ES-I3 (cell line): ENCODE data around the gene MRPL40.
A peak's percentile ranks its signal among the peaks of the same experiment; 100 is the strongest.

Experiments used
- H3K36me3 ChIP-seq: 2 replicates; pipeline ENCODE4 v1.6.1; 2013; ENCODE audit warnings: mild to moderate bottlenecking, low read length, control low read depth, moderate library complexity; ENCODE audit not compliant: insufficient read depth
- H3K4me1 ChIP-seq: 2 replicates; pipeline ENCODE4 v1.6.1; 2013; ENCODE audit warnings: mild to moderate bottlenecking, control low read depth, low read length; ENCODE audit not compliant: insufficient read depth
- H3K9ac ChIP-seq: 2 replicates; pipeline ENCODE4 v1.6.1; 2013; ENCODE audit warnings: low read depth, mild to moderate bottlenecking, low read length, moderate library complexity
- H3K9me3 ChIP-seq: 2 replicates; pipeline ENCODE4 v1.6.1; 2013; ENCODE audit warnings: mild to moderate bottlenecking, low read length, moderate library complexity; ENCODE audit not compliant: control insufficient read depth, insufficient read depth

Gene MRPL40

GRCh38 chr22:19470010-19470409 is 37.7 kb downstream of the MRPL40 start:
- no peaks in the 10 kb centered on the region for H3K4me1 ChIP-seq
- H3K36me3 ChIP-seq, result peaks cover 35% of the 10 kb centered on the region
- no peaks in the 10 kb centered on the region for H3K9me3 ChIP-seq
- H3K9ac ChIP-seq, result no peak overlapping the region

DNA sequence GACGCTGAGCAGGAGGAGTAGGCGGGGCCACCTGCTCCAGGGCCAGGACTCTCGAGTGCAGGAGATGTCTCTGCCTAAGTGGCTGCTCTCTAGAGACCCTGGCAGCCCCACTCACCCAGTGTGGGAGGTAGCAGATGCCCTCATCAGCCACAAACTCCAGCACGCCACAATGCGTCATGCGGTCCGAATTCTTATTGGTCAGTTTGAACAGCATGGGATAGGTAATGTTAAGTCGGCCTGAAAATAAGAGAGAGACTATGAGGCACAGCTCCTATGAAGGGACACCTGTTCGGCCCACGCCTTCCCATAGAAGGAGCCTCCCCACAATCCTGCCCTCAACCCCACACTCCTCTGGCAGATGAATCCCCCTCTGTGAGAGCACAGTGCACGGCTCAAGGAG is 39.2 kb downstream of the MRPL40 start:
- Histone ChIP-seq H3K36me3 (peaks cover 27% of the 10 kb centered on the region), H3K9ac (no peak overlapping the region), H3K9me3 (no peaks in the 10 kb centered on the region), H3K4me1 (no peaks in the 10 kb centered on the region)

DNA sequence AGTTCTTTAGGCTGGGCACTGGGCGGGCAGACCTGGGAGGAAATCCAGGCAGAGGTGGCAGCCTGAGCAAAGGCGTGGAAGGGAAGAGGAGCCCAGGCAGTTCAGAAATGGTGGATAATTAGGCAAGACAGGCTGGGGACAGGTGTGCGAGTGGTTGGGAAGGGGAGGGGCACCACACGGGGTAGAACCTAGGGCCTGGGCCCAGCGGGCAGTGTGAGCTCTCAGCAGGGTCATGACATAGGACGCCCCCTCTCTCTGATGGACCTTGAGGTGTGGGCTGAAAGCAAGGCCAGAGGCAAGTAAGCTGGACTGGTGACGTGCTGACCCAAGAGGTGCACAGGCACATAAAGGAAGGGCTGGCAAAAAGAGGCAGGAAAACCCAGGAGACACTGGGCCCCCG is 39.9 kb downstream of the MRPL40 start:
- no peak overlapping the region for H3K9ac ChIP-seq
- no peaks in the 10 kb centered on the region for H3K4me1 ChIP-seq
- no peaks in the 10 kb centered on the region for H3K9me3 ChIP-seq
- H3K36me3 ChIP-seq, result peaks cover 22% of the 10 kb centered on the region

DNA sequence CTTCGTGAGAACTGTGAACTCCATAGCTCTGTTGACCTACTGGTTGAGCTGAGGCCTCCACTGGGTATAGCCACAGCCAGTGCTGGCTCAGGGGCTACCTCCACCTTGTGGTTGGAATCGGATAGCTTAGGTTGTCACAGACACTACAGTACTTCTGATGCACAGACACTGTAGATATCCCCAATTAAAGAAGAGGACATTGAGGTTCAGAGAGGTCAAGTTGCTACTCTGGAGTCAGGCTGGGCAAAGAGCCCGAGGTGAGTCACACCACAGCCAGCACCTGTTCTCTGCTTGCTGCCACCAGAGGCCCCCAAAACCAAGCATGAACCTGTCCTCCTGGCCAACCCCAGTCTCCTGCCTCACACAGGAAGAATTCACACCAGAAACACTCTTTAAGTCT is 41.2 kb downstream of the MRPL40 start:
- Histone ChIP-seq H3K9me3 (no peaks in the 10 kb centered on the region), H3K9ac (no peak overlapping the region), H3K36me3 (peaks cover 17% of the 10 kb centered on the region), H3K4me1 (peaks cover 3% of the 10 kb centered on the region; the same call in 1 of the 2 replicates)

DNA sequence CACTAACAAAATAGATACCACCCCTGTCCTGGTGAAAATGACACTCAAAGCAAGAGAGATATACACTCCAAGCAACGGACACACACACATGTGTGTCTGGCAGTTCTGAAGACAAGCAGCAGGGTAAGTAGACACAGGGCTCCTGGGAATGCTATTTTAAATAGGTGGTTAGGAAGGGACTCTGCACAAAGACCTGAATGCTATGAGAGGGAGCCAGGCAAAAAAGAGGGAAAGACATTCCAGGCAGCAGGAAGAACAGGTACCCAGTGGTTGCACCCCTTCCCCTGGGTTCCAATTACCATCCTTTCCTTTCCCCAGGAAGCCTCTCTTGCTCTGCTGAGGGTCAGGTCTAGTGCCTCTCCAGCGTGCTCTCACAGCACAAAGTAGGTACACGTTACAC is 43.7 kb downstream of the MRPL40 start:
- Histone ChIP-seq H3K36me3 (peaks cover 10% of the 10 kb centered on the region), H3K4me1 (peaks cover 8% of the 10 kb centered on the region; the same call in 1 of the 2 replicates), H3K9ac (no peak overlapping the region), H3K9me3 (no peaks in the 10 kb centered on the region)

- Histone ChIP-seq H3K9me3 (no peaks in the 10 kb centered on the region), H3K9ac (peak overlapping the region; percentile 74; the same call in 1 of the 2 replicates), H3K36me3 (peaks cover under 1% of the 10 kb centered on the region), H3K4me1 (peaks cover 8% of the 10 kb centered on the region; the same call in 1 of the 2 replicates)
These were observed 45.1 kb downstream of the MRPL40 start for GRCh38 chr22:19477321-19478044.

GRCh38 chr22:19478045-19478900 is 45.9 kb downstream of the MRPL40 start:
- H3K4me1 ChIP-seq, result peaks cover 8% of the 10 kb centered on the region; the same call in 1 of the 2 replicates
- no peaks in the 10 kb centered on the region for H3K9me3 ChIP-seq
- H3K36me3 ChIP-seq, result peaks cover under 1% of the 10 kb centered on the region; the same call in 1 of the 2 replicates
- peak overlapping the region; percentile 74 for H3K9ac ChIP-seq

DNA sequence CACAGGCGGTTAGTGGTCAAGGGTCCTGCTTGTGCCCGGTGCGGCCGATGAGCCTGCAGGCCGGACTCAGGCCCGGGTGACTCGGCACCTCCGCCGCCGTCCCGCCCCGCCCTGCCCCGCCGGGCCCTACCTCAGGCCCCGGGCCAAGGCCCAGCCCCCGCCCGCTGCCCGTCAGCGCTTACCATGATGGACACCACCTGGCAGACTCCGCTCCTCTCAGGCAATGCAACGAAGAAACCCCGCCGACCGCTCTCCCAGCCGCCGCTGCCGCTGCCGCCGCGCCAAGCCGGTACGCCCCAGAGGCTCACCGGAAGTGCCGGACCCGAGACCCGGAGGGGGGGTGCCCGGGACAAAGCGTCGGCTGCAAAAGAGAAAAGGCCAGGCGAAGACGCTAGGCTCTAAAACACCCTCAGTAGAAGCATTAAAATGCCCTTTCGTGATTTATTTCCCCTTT is 46.6 kb downstream of the MRPL40 start, which contains the start of gene UFD1:
Gene UFD1, minus strand, starts transcription at position 293 of the 454 bp plus-strand sequence. Its CDS starts 108 bp downstream, at position 185.
- Histone ChIP-seq H3K4me1 (peaks cover 8% of the 10 kb centered on the region; the same call in 1 of the 2 replicates), H3K9me3 (no peaks in the 10 kb centered on the region), H3K9ac (peak within 1 kb of the TSS; percentile 74), H3K36me3 (peaks cover 7% of the 10 kb centered on the region; the same call in 1 of the 2 replicates)

GRCh38 chr22:19479355-19480172 is 47.2 kb downstream of the MRPL40 start, which contains the start of gene CDC45:
Gene CDC45 (plus strand): TSS chr22:19479920. CDS start chr22:19479969, 49 bp downstream.
- Histone ChIP-seq H3K9me3 (no peaks in the 10 kb centered on the region), H3K9ac (peak within 1 kb of the TSS; percentile 74), H3K4me1 (peaks cover 8% of the 10 kb centered on the region; the same call in 1 of the 2 replicates), H3K36me3 (peaks cover 7% of the 10 kb centered on the region; the same call in 1 of the 2 replicates)

GRCh38 chr22:19480173-19480568 is 47.8 kb downstream of the MRPL40 start:
- Histone ChIP-seq H3K9ac (peak overlapping the region; percentile 74), H3K36me3 (peaks cover 7% of the 10 kb centered on the region; the same call in 1 of the 2 replicates), H3K9me3 (no peaks in the 10 kb centered on the region), H3K4me1 (peaks cover 8% of the 10 kb centered on the region; the same call in 1 of the 2 replicates)

GRCh38 chr22:19480789-19481188 is 48.4 kb downstream of the MRPL40 start:
- Histone ChIP-seq H3K4me1 (peaks cover 8% of the 10 kb centered on the region; the same call in 1 of the 2 replicates), H3K36me3 (peaks cover 7% of the 10 kb centered on the region; the same call in 1 of the 2 replicates), H3K9ac (peak overlapping the region; percentile 74), H3K9me3 (no peaks in the 10 kb centered on the region)

DNA sequence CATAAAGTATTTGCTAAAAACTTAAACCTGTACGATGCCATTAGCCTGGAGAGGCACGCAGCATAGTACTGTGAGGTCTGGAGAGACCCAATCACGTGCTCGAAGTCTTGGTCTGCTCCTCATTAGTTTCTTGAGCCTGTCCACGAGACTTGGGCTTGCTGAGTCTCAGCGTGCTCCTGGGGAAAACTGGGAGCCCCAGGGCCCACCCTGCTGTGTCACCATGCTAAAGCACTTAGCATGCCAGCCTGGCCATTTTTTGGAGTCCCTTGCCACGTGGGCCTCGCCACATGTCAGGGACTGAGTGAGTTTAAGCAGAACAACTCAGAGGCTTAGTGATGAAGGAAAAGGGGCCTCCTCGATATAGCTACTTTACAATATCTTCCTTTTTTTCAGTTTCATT is 50.0 kb downstream of the MRPL40 start:
- no peaks in the 10 kb centered on the region for H3K9me3 ChIP-seq
- no peak overlapping the region for H3K9ac ChIP-seq
- H3K4me1 ChIP-seq, result peaks cover 8% of the 10 kb centered on the region; the same call in 1 of the 2 replicates
- H3K36me3 ChIP-seq, result peaks cover 7% of the 10 kb centered on the region; the same call in 1 of the 2 replicates

DNA sequence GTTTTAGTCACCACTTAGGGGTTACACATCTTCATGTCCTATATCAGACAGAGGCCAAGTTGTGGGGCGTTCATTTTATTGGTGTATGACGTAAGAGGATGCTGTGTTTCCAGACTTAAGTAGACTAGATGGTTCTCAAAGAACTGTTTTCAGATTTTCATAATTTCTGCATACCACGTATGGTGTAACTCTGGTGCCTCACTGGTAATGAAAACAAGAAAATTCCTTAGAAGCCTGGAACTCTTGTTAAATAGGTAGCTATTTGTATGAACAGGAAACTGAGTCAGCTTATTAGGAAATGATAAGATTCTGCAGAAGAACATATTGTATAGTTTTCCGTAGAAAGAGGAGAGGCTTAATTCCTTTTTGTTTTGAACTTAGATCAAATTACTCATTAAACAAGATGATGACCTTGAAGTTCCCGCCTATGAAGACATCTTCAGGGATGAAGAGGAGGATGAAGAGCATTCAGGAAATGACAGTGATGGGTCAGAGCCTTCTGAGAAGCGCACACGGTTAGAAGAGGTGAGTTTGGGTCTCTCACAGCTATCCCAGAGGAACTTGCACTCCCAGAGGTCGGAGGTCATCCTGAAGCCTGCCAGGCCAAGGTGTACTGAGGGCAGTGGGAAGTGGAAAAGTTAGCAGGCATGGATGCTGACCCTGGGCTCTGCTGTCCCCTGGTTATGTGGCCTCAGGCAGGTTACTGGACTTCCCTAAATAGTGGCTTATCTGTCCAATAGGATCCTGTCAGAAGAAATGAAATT is 51.3 kb downstream of the MRPL40 start:
- H3K9ac ChIP-seq, result no peak overlapping the region
- H3K4me1 ChIP-seq, result peaks cover 5% of the 10 kb centered on the region; the same call in 1 of the 2 replicates
- peaks cover 13% of the 10 kb centered on the region; the same call in 1 of the 2 replicates for H3K36me3 ChIP-seq
- H3K9me3 ChIP-seq, result no peaks in the 10 kb centered on the region
